K562 (cell line): ENCODE results near the gene FKBP11. TPM values are rescaled to one million over a fixed set of nuclear protein-coding genes. Genes with fewer than 3 reads are reported as not detected.

Source experiments
- ATAC-seq: fragments of 200-7000 bp; cut with Tn5 transposase; 3 replicates; pipeline ENCODE4 v1.9.1; 2020; ENCODE audit warnings: moderate library complexity
- BruUV-seq: library from RNA; stranded (reverse); fragments of 400-500 nt; replicated peaks from 2 replicates; lab custom pipeline; 2021; lab: Mats Ljungman, UMichigan
- CTCF ChIA-PET: fragments of 300-600 bp; formaldehyde crosslinking; extraction: SDS; loops from one replicate; lab custom pipeline; 2021; ENCODE audit warnings: low intra/inter-chr PET ratio; lab: Yijun Ruan, JAX
- POLR2A ChIA-PET: fragments of 300-600, 350-650 bp; sonication (Branson Sonifier 250); formaldehyde crosslinking; extraction: SDS; loops from one replicate; lab custom pipeline; 2021; ENCODE audit warnings: antibody characterized with exemption, inconsistent platforms; lab: Yijun Ruan, JAX
- DNase-seq, 4 experiments: peaks; one replicate each; pipeline versions ENCODE4 v3.0.0 to v3.0.0-alpha.2; 2011 to 2018; ENCODE audit warnings: low spot score in 3 of 4, mixed read lengths in 3 of 4; ENCODE audit errors: extremely low read depth in 1 of 4
- FAIRE-seq: peaks from 2 replicates; lab custom pipeline; 2011; peaks lifted over from hg19 to GRCh38; lab: Jason Lieb, UNC
- H2AFZ ChIP-seq: 2 replicates; pipeline ENCODE4 v1.6.0; 2011; ENCODE audit warnings: low read depth, low read length, control low read depth, inconsistent platforms
- H3K27ac ChIP-seq: fragments of 200-600 bp; 3 replicates; pipeline ENCODE4 v1.8.0; 2011; ENCODE audit warnings: low read depth, mild to moderate bottlenecking, control low read depth, inconsistent platforms, low read length, moderate library complexity, mixed read lengths; ENCODE audit errors: extremely low read depth
- H3K27me3 ChIP-seq, 2 experiments: fragments of 300-600 bp in 1 of 2; 2 replicates in 1 of 2; 3 replicates in 1 of 2; pipeline versions ENCODE4 v1.6.0 to v1.8.0; 2011; ENCODE audit warnings: inconsistent platforms in 2 of 2, low read length in 2 of 2, mild to moderate bottlenecking in 1 of 2, mixed read lengths in 1 of 2, moderate library complexity in 1 of 2; ENCODE audit not compliant: control insufficient read depth in 2 of 2, insufficient read depth in 2 of 2
- H3K36me3 ChIP-seq: fragments of 300-600 bp; 3 replicates; pipeline ENCODE4 v1.8.0; 2011; ENCODE audit warnings: mild to moderate bottlenecking, low read length, inconsistent platforms; ENCODE audit not compliant: control insufficient read depth, insufficient read depth
- H3K4me1 ChIP-seq, 2 experiments: fragments of 200-600 bp in 1 of 2; replicated peaks in 1 of 2; 2 replicates in 1 of 2; 3 replicates in 1 of 2; pipeline versions ENCODE4 v1.5.1 to v1.8.0; 2011; ENCODE audit warnings: inconsistent platforms in 2 of 2, low read length in 2 of 2, mild to moderate bottlenecking in 1 of 2, mixed read lengths in 1 of 2, moderate library complexity in 1 of 2; ENCODE audit not compliant: control insufficient read depth in 2 of 2, insufficient read depth in 2 of 2
- H3K4me2 ChIP-seq: 2 replicates; pipeline ENCODE4 v1.6.1; 2011; ENCODE audit warnings: low read length, control low read depth, inconsistent platforms, mixed read lengths; ENCODE audit not compliant: insufficient read depth
- H3K4me3 ChIP-seq: fragments of 200-600 bp; sonication (generic), shearing (Covaris generic); 2 replicates; pipeline ENCODE4 v1.5.1; 2016; ENCODE audit warnings: control low read depth, inconsistent platforms
- H3K79me2 ChIP-seq: fragments of 200-600 bp; 3 replicates; pipeline ENCODE4 v1.8.0; 2011; ENCODE audit warnings: low read length, inconsistent platforms; ENCODE audit not compliant: control insufficient read depth, insufficient read depth
- H3K9ac ChIP-seq, 2 experiments: 2 replicates each; pipeline versions ENCODE4 v1.6.0 to v1.6.1; 2011; ENCODE audit warnings: low read depth in 2 of 2, low read length in 2 of 2, control low read depth in 1 of 2, inconsistent platforms in 1 of 2, mild to moderate bottlenecking in 1 of 2, mixed read lengths in 1 of 2; ENCODE audit not compliant: insufficient read depth in 1 of 2
- H3K9me1 ChIP-seq: one replicate; pipeline ENCODE4 v1.6.0; 2011; ENCODE audit warnings: inconsistent platforms, mild to moderate bottlenecking, low read length, moderate library complexity; ENCODE audit not compliant: control insufficient read depth, insufficient read depth
- H3K9me3 ChIP-seq: replicated peaks from 2 replicates; pipeline ENCODE4 v1.5.1; 2011; ENCODE audit warnings: low read depth, low read length, inconsistent platforms; ENCODE audit not compliant: control insufficient read depth, insufficient read depth
- H4K20me1 ChIP-seq: replicated peaks from 2 replicates; pipeline ENCODE4 v1.6.1; 2011; ENCODE audit warnings: low read length, inconsistent platforms, mixed read lengths; ENCODE audit not compliant: control insufficient read depth, insufficient read depth
- ADNP ChIP-seq: fragments of 200-800 bp; sonication (Bioruptor generic); IDR thresholded peaks from 2 replicates; pipeline ENCODE4 v1.6.1; 2016; ENCODE audit warnings: missing genetic modification characterization, missing compliant biosample characterization
- ATF7 ChIP-seq: fragments of 450-650 bp; IDR thresholded peaks from 2 replicates; pipeline ENCODE4 v1.7.1; 2014; ENCODE audit warnings: mild to moderate bottlenecking, moderate library complexity
- HDGF ChIP-seq: fragments of 450-650 bp; IDR thresholded peaks from 2 replicates; pipeline ENCODE4 v1.6.1; 2016
- HMG20A ChIP-seq: fragments of 450-650 bp; formaldehyde crosslinking; conservative IDR thresholded peaks from 2 replicates; pipeline ENCODE4 v1.4.0; 2020; ENCODE audit warnings: mild to moderate bottlenecking, mixed read lengths
- RUNX1 ChIP-seq: sonication (generic); IDR thresholded peaks from 2 replicates; pipeline ENCODE4 v1.6.1; 2016; ENCODE audit warnings: antibody characterized with exemption, low read depth
- SOX6 ChIP-seq: fragments of 450-650 bp; IDR thresholded peaks from 2 replicates; pipeline ENCODE4 v1.6.1; 2014; ENCODE audit warnings: mild to moderate bottlenecking
- TCF7 ChIP-seq: sonication (generic); IDR thresholded peaks from 2 replicates; pipeline ENCODE4 v1.6.1; 2016; ENCODE audit warnings: antibody characterized with exemption, borderline replicate concordance
- TEAD2 ChIP-seq: fragments of 450-650 bp; IDR thresholded peaks from 2 replicates; pipeline ENCODE4 v1.6.1; 2016; ENCODE audit warnings: missing genetic modification characterization, control low read depth, missing compliant biosample characterization
- WGBS: fragments of 100-300 bp; shearing (Covaris generic); methylation state at CpG from one replicate; pipeline ENCODE4 v1.1.6; 2016; ENCODE audit warnings: low coverage, mixed read lengths; ENCODE audit not compliant: insufficient coverage; ENCODE audit errors: missing lambda C conversion rate; 5-methylcytosine and 5-hydroxymethylcytosine counted together
- in situ Hi-C: fragments of 300-500 bp; cut with MboI; formaldehyde crosslinking; loops from 4 replicates; pipeline ENCODE4 v1.15.0; 2018; ENCODE audit warnings: inconsistent platforms, mixed read lengths
- intact Hi-C: fragments of 100-400 bp; cut with micrococcal nuclease; formaldehyde crosslinking; loops from 2 replicates; pipeline ENCODE4 v1.14.2; 2022
- polyA plus RNA-seq, 8 experiments: library from polyadenylated mRNA; depleted of rRNA in 4 of 8; stranded (reverse) in 5 of 8; unstranded in 3 of 8; fragments of >200 nt; fragmentation: Nextera tagmentation in 2 of 8; fragmentation: Illumina TruSeq in 1 of 8; extraction: Ambion mirVana in 2 of 8; extraction: Trizol in 1 of 8; gene quantifications; 2 replicates each; pipeline versions ENCODE4 v1.2.1 to v1.2.3, GENCODE V29; 2011 to 2014; ENCODE audit warnings: inconsistent platforms in 1 of 8, missing spikeins in 1 of 8
- total RNA-seq, 7 experiments: library from RNA; depleted of rRNA in 6 of 7; stranded (reverse); fragments of >200 nt in 6 of 7; fragmentation: Illumina TruSeq in 2 of 7; extraction: Trizol in 2 of 7; gene quantifications; 2 replicates each; pipeline versions ENCODE4 v1.2.1 to v1.2.3, GENCODE V29; 2011 to 2021; ENCODE audit warnings: low replicate concordance in 1 of 7
- TF ChIP-seq, protein P1 (sequence below): fragments of 150-350 bp; IDR thresholded peaks from 2 replicates; pipeline ENCODE4 v1.6.1; 2014; ENCODE audit warnings: low read depth, mild to moderate bottlenecking, low read length, borderline replicate concordance
- TF ChIP-seq, protein P2 (sequence below): fragments of 250-450 bp; sonication (Bioruptor Pico); IDR thresholded peaks from 2 replicates; pipeline ENCODE4 v1.4.0; 2020; ENCODE audit warnings: mild to moderate bottlenecking, moderate library complexity, borderline replicate concordance

Gene FKBP11
- total and polyA plus RNA-seq, 9 of the 15 experiments (the other 6 are each of a cell fraction or from before 2014, with no cell fraction given), result 1.6 to 8.2 (median 5.8) TPM

DNA sequence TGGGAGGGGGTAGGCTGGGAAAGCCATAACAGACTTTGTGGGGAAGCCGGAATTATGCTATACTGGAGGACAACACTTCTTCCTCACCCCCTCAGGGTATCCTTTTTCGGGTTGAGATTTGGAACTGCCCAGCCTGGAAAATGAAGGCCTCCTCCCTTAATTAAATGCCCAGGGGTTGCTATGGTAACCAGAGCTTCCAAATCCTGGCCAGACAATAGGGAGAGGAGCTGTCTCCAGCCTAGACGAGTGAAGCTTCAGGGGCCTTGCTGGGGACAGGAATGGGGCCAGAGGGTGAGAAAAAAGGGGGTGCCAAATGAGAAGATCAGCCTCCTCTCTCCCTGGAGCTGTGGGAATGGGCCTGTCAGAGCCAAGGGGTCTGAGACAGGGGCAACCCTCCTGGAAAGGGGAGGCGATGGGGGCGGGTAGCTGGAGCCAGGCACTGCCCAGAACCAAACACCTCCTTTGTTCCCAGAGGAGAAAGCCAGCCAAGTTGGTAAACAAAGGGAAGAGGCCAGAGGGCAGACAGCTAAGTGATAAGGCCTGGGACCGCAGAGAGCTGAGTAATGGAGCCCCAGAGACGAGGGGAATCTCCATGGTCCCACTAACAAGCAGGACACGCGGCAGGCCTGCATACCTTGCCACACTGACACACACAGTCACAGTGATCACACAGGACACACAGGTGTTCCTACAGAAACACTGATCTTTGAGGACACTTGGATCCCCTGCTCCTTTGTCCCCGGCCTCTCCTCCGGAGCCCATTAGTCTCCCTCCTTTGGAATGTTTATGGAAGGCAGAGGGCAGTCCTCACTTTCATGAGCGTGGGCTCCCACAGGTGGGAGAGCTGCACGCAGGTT, 41.8 kb downstream of the FKBP11 start (continued):
- TF ChIP-seq, protein P1, sequence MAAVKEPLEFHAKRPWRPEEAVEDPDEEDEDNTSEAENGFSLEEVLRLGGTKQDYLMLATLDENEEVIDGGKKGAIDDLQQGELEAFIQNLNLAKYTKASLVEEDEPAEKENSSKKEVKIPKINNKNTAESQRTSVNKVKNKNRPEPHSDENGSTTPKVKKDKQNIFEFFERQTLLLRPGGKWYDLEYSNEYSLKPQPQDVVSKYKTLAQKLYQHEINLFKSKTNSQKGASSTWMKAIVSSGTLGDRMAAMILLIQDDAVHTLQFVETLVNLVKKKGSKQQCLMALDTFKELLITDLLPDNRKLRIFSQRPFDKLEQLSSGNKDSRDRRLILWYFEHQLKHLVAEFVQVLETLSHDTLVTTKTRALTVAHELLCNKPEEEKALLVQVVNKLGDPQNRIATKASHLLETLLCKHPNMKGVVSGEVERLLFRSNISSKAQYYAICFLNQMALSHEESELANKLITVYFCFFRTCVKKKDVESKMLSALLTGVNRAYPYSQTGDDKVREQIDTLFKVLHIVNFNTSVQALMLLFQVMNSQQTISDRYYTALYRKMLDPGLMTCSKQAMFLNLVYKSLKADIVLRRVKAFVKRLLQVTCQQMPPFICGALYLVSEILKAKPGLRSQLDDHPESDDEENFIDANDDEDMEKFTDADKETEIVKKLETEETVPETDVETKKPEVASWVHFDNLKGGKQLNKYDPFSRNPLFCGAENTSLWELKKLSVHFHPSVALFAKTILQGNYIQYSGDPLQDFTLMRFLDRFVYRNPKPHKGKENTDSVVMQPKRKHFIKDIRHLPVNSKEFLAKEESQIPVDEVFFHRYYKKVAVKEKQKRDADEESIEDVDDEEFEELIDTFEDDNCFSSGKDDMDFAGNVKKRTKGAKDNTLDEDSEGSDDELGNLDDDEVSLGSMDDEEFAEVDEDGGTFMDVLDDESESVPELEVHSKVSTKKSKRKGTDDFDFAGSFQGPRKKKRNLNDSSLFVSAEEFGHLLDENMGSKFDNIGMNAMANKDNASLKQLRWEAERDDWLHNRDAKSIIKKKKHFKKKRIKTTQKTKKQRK, result no peak
- no peak for TF ChIP-seq TEAD2 (tag)
- peak; percentile 23; the same call in 1 of the 2 replicates for TF ChIP-seq SOX6
- 0 out of 2 replicates have a peak, but pooled peaks have one; percentile 13 for TF ChIP-seq ATF7

DNA sequence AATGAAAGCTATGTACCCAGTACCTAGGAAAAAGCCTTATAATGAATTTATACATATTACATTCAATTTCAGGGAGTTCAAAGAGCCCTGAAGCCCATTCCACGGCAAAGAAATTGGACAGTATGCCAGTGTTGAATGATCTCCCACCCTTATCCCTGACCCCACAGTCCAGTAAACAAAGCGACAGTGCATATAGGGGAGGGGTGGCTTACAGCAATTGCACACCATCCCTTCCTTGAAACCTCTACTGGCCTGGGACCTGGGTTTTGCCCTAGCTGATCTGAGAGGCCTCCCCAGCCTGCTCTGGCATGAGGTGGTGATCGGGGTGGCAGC, 42.4 kb downstream of the FKBP11 start:
- POLR2A ChIA-PET, result interaction anchor here (1.0 to 1.2 kb wide), 2 partner anchors 10 to 132 kb away, joined by 4 read pairs; no protein-coding TSS in a partner anchor
- peaks cover 9 to 18% of the 10 kb centered on the region in 2 experiments; a peak in 3 of 5 replicates for H3K4me1 ChIP-seq
- no TSS peak for BruUV-seq
- TF ChIP-seq HMG20A (CRISPR knock-in tag) (no peak), ADNP (tag) (no peak), HDGF (no peak), RUNX1 (no peak), TCF7 (no peak)
- TF ChIP-seq, protein P2, sequence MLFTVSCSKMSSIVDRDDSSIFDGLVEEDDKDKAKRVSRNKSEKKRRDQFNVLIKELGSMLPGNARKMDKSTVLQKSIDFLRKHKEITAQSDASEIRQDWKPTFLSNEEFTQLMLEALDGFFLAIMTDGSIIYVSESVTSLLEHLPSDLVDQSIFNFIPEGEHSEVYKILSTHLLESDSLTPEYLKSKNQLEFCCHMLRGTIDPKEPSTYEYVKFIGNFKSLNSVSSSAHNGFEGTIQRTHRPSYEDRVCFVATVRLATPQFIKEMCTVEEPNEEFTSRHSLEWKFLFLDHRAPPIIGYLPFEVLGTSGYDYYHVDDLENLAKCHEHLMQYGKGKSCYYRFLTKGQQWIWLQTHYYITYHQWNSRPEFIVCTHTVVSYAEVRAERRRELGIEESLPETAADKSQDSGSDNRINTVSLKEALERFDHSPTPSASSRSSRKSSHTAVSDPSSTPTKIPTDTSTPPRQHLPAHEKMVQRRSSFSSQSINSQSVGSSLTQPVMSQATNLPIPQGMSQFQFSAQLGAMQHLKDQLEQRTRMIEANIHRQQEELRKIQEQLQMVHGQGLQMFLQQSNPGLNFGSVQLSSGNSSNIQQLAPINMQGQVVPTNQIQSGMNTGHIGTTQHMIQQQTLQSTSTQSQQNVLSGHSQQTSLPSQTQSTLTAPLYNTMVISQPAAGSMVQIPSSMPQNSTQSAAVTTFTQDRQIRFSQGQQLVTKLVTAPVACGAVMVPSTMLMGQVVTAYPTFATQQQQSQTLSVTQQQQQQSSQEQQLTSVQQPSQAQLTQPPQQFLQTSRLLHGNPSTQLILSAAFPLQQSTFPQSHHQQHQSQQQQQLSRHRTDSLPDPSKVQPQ, result no peak

More for the DNA sequence above, 42.4 kb downstream of the FKBP11 start:
- Histone ChIP-seq H3K79me2 (no peaks in the 10 kb centered on the region), H3K27ac (no peak overlapping the region), H4K20me1 (no peaks in the 10 kb centered on the region), H3K4me2 (no peak overlapping the region), H3K9ac (no peak overlapping the region), H3K36me3 (no peaks in the 10 kb centered on the region), H2AFZ (no peak overlapping the region), H3K9me3 (no peaks in the 10 kb centered on the region), H3K27me3 (peaks cover 3 to 4% of the 10 kb centered on the region in 2 experiments; a peak in 1 of 5 replicates), H3K9me1 (no peaks in the 10 kb centered on the region), H3K4me3 (no peak overlapping the region)
- no peak for ATAC-seq
- DNase-seq, result no peak
- no peak for FAIRE-seq
- in situ Hi-C loops, result no loop called here
- 72% methylated on average over 3 of the region's 3 CpGs for WGBS
- CTCF ChIA-PET, result no interaction called here
- intact Hi-C loops, result no loop called here
